ENCODE data around the gene RFC2. TPM values are rescaled to one million over a fixed set of nuclear protein-coding genes. Genes with fewer than 3 reads are reported as not detected.

RFC2 gene
- total RNA-seq, 1 experiment from 2014 or later, result 75.6 TPM

GRCh38 chr7:74217455-74218342 lies 36.5 kb downstream of the RFC2 start:
- no peak overlapping the region for H3K4me3 ChIP-seq (replicated peaks in 1 of 2; ENCODE audit: low read depth in 1 of 2, low read length in 2 of 2)
- RAD21 ChIA-PET (ENCODE audit: low non-redundant PET in 1 of 2, low total read pairs in 2 of 2, uncharacterized antibody in 2 of 2, unreplicated experiment in 2 of 2), result no interaction called here
- ATAC-seq (no peak), DNase-seq (ENCODE audit: low read depth, low spot score) (no peak)
- no peak overlapping the region for H3K4me2 ChIP-seq (ENCODE audit: low read length)
- H3K9me3 ChIP-seq (ENCODE audit: control insufficient read depth in 1 of 2, insufficient read depth in 1 of 2, low read depth in 1 of 2, low read length in 2 of 2), result no peaks in the 10 kb centered on the region
- POLR2A ChIA-PET, result no interaction called here
- no peaks in the 10 kb centered on the region for H3K79me2 ChIP-seq (ENCODE audit: insufficient read depth, low read length)
- no peaks in the 10 kb centered on the region for H3K27me3 ChIP-seq (ENCODE audit: insufficient read depth, low read length)
- H3K27ac ChIP-seq (ENCODE audit: low read depth, low read length), result no peak overlapping the region
- no TSS peak for BruUV-seq (replicated peaks)
- H3K36me3 ChIP-seq (ENCODE audit: control insufficient read depth in 1 of 2, insufficient read depth in 2 of 2, low read length in 2 of 2), result no peaks in the 10 kb centered on the region
- H3K9me2 ChIP-seq (ENCODE audit: insufficient read depth), result no peaks in the 10 kb centered on the region
- intact Hi-C loops (cut with micrococcal nuclease), result no loop called here
- H2AFZ ChIP-seq (ENCODE audit: low read depth, low read length, poor library complexity, severe bottlenecking), result no peak overlapping the region
- TF ChIP-seq EZH2 (IDR thresholded peaks at IDR 0.05) (no peak), CEBPB (IDR thresholded peaks at IDR 0.05; ENCODE audit: low read depth) (no peak)
- peaks cover 3 to 18% of the 10 kb centered on the region in 2 experiments; a peak in 3 of 4 replicates for H3K4me1 ChIP-seq (ENCODE audit: control insufficient read depth in 1 of 2, insufficient read depth in 2 of 2, low read length in 2 of 2)
- no peaks in the 10 kb centered on the region for H4K20me1 ChIP-seq (ENCODE audit: insufficient read depth)
- CTCF ChIA-PET, result interaction anchor here (2.1 kb wide), 1 partner anchor 11 kb away, joined by 8 read pairs; no protein-coding TSS in a partner anchor
- no peak overlapping the region for H3K9ac ChIP-seq (ENCODE audit: low read length)

GRCh38 chr7:74216361-74216761 lies 37.8 kb downstream of the RFC2 start:
- no peaks in the 10 kb centered on the region for H3K9me3 ChIP-seq (ENCODE audit: control insufficient read depth in 1 of 2, insufficient read depth in 1 of 2, low read depth in 1 of 2, low read length in 2 of 2)
- BruUV-seq (replicated peaks), result no TSS peak
- POLR2A ChIA-PET, result no interaction called here
- intact Hi-C loops (cut with micrococcal nuclease), result no loop called here
- H3K4me3 ChIP-seq (replicated peaks in 1 of 2; ENCODE audit: low read depth in 1 of 2, low read length in 2 of 2), result no peak overlapping the region
- no peak overlapping the region for H3K4me2 ChIP-seq (ENCODE audit: low read length)
- no peaks in the 10 kb centered on the region for H3K27me3 ChIP-seq (ENCODE audit: insufficient read depth, low read length)
- no peaks in the 10 kb centered on the region for H3K79me2 ChIP-seq (ENCODE audit: insufficient read depth, low read length)
- TF ChIP-seq FOSL1 (IDR thresholded peaks at IDR 0.05; ENCODE audit: low read depth) (no peak), SRF (IDR thresholded peaks at IDR 0.05; ENCODE audit: low read depth) (no peak), EGR1 (IDR thresholded peaks at IDR 0.05; ENCODE audit: low read depth) (no peak), POLR2AphosphoS5 (IDR thresholded peaks at IDR 0.05; ENCODE audit: low read depth, low read length) (no peak), ATF3 (IDR thresholded peaks at IDR 0.05) (no peak), SIN3A (IDR thresholded peaks at IDR 0.05; ENCODE audit: low read depth) (no peak), SP1 (IDR thresholded peaks at IDR 0.05; ENCODE audit: low read depth) (no peak), ZFX (IDR thresholded peaks at IDR 0.05) (no peak), YY1 (IDR thresholded peaks at IDR 0.05; ENCODE audit: extremely low read depth, insufficient replicate concordance, low read depth, low read length) (no peak), CBX3 (IDR thresholded peaks at IDR 0.05; ENCODE audit: low read depth) (no peak)
- H3K36me3 ChIP-seq (ENCODE audit: control insufficient read depth in 1 of 2, insufficient read depth in 2 of 2, low read length in 2 of 2), result no peaks in the 10 kb centered on the region
- no peak overlapping the region for H3K27ac ChIP-seq (ENCODE audit: low read depth, low read length)
- no peaks in the 10 kb centered on the region for H3K9me2 ChIP-seq (ENCODE audit: insufficient read depth)
- no peak overlapping the region for H2AFZ ChIP-seq (ENCODE audit: low read depth, low read length, poor library complexity, severe bottlenecking)
- no peaks in the 10 kb centered on the region for H4K20me1 ChIP-seq (ENCODE audit: insufficient read depth)
- RAD21 ChIA-PET (ENCODE audit: low non-redundant PET in 1 of 2, low total read pairs in 2 of 2, uncharacterized antibody in 2 of 2, unreplicated experiment in 2 of 2), result interaction anchor here in 1 of 2 experiments (0.6 kb wide), 1 partner anchor 204 kb away, joined by 3 read pairs; no protein-coding TSS in a partner anchor
- DNase-seq (ENCODE audit: low read depth, low spot score) (no peak), ATAC-seq (no peak)
- H3K4me1 ChIP-seq (ENCODE audit: control insufficient read depth in 1 of 2, insufficient read depth in 2 of 2, low read length in 2 of 2), result peaks cover 4 to 17% of the 10 kb centered on the region in 2 experiments
- no peak overlapping the region for H3K9ac ChIP-seq (ENCODE audit: low read length)
- CTCF ChIA-PET, result interaction anchor here (2.1 kb wide), 1 partner anchor 10 kb away, joined by 8 read pairs; no protein-coding TSS in a partner anchor
